Osteoblast (primary cell): ENCODE data around the gene C9orf152. TPM values are rescaled to one million over a fixed set of nuclear protein-coding genes. Genes with fewer than 3 reads are reported as not detected.

Experiments used
- DNase-seq: peaks from one replicate; pipeline ENCODE4 v3.0.0; 2011; ENCODE audit warnings: low spot score, mixed read lengths; ENCODE audit not compliant: insufficient read length; ENCODE audit errors: missing footprints
- H2AFZ ChIP-seq: 2 replicates; pipeline ENCODE4 v1.6.0; 2011; ENCODE audit warnings: mild to moderate bottlenecking, low read length
- H3K27ac ChIP-seq: 2 replicates; pipeline ENCODE4 v1.5.1; 2011; ENCODE audit warnings: mild to moderate bottlenecking, low read depth, low read length, moderate library complexity
- H3K27me3 ChIP-seq: 2 replicates; pipeline ENCODE4 v1.6.0; 2012; ENCODE audit warnings: mild to moderate bottlenecking, control low read depth, inconsistent platforms, low read length, moderate library complexity; ENCODE audit not compliant: insufficient read depth
- H3K36me3 ChIP-seq: 2 replicates; pipeline ENCODE4 v1.5.1; 2011; ENCODE audit warnings: mild to moderate bottlenecking, low read length, control low read depth, moderate library complexity; ENCODE audit not compliant: insufficient read depth
- H3K4me1 ChIP-seq: 2 replicates; pipeline ENCODE4 v1.5.1; 2011; ENCODE audit warnings: mild to moderate bottlenecking, low read length, control low read depth, moderate library complexity; ENCODE audit not compliant: insufficient read depth
- H3K4me2 ChIP-seq: 2 replicates; pipeline ENCODE4 v1.6.0; 2011; ENCODE audit warnings: mild to moderate bottlenecking, low read length; ENCODE audit not compliant: insufficient read depth
- H3K4me3 ChIP-seq: fragments of 200-600 bp; sonication (generic); 3 replicates; pipeline ENCODE4 v1.5.1; 2012; ENCODE audit warnings: mild to moderate bottlenecking, low read length, inconsistent platforms; ENCODE audit not compliant: insufficient read depth
- H3K79me2 ChIP-seq: 2 replicates; pipeline ENCODE4 v1.6.0; 2012; ENCODE audit warnings: mild to moderate bottlenecking, low read length, control low read depth, inconsistent platforms; ENCODE audit not compliant: insufficient read depth
- H3K9me3 ChIP-seq: 2 replicates; pipeline ENCODE4 v1.5.1; 2011; ENCODE audit warnings: low read depth, low read length, control low read depth
- H4K20me1 ChIP-seq: 2 replicates; pipeline ENCODE4 v1.6.0; 2012; ENCODE audit warnings: mild to moderate bottlenecking, low read length, control low read depth; ENCODE audit not compliant: insufficient read depth
- CTCF ChIP-seq: IDR thresholded peaks from 2 replicates; pipeline ENCODE4 v1.5.1; 2011; ENCODE audit warnings: mild to moderate bottlenecking, low read depth, low read length, moderate library complexity; ENCODE audit errors: extremely low read depth
- total RNA-seq: library from RNA; depleted of rRNA; stranded (reverse); fragments of >200 nt; gene quantifications from 2 replicates; pipeline ENCODE4 v1.2.3, GENCODE V29; 2012

C9orf152 gene
- total RNA-seq, 1 donor: not detected

GRCh38 chr9:110251212-110251611 is 43.3 kb upstream of the C9orf152 start:
- H3K4me2 ChIP-seq: no peak overlapping the region
- peaks cover 93% of the 10 kb centered on the region for H3K79me2 ChIP-seq
- DNase-seq: no peak
- no peak overlapping the region for H2AFZ ChIP-seq
- no peak overlapping the region for H3K4me3 ChIP-seq
- no peak for TF ChIP-seq CTCF
- peaks cover 69% of the 10 kb centered on the region for H4K20me1 ChIP-seq
- no peaks in the 10 kb centered on the region for H3K27me3 ChIP-seq
- H3K4me1 ChIP-seq: peaks cover 25% of the 10 kb centered on the region
- no peaks in the 10 kb centered on the region for H3K9me3 ChIP-seq
- peaks cover 46% of the 10 kb centered on the region for H3K36me3 ChIP-seq
- no peak overlapping the region for H3K27ac ChIP-seq

GRCh38 chr9:110249603-110250002 is 41.6 kb upstream of the C9orf152 start:
- no peaks in the 10 kb centered on the region for H3K9me3 ChIP-seq
- TF ChIP-seq CTCF: no peak
- peaks cover 20% of the 10 kb centered on the region for H3K4me1 ChIP-seq
- H3K79me2 ChIP-seq: peaks cover 80% of the 10 kb centered on the region
- peaks cover 57% of the 10 kb centered on the region for H3K36me3 ChIP-seq
- DNase-seq: peak; percentile 55
- H3K27me3 ChIP-seq: no peaks in the 10 kb centered on the region
- H4K20me1 ChIP-seq: peaks cover 67% of the 10 kb centered on the region
- no peak overlapping the region for H3K27ac ChIP-seq
- H3K4me3 ChIP-seq: no peak overlapping the region
- H3K4me2 ChIP-seq: no peak overlapping the region
- H2AFZ ChIP-seq: no peak overlapping the region

- Histone ChIP-seq H3K4me3 (no peak overlapping the region), H3K27me3 (no peaks in the 10 kb centered on the region), H3K79me2 (peaks cover 68% of the 10 kb centered on the region), H3K27ac (no peak overlapping the region), H3K4me1 (peaks cover 8% of the 10 kb centered on the region), H2AFZ (no peak overlapping the region), H3K36me3 (peaks cover 68% of the 10 kb centered on the region), H4K20me1 (peaks cover 58% of the 10 kb centered on the region), H3K9me3 (no peaks in the 10 kb centered on the region), H3K4me2 (no peak overlapping the region)
- no peak for TF ChIP-seq CTCF
- DNase-seq: no peak
Observed at GRCh38 chr9:110248361-110248760, 40.4 kb upstream of the C9orf152 start.

GRCh38 chr9:110246214-110246613 is 38.3 kb upstream of the C9orf152 start:
- Histone ChIP-seq H4K20me1 (peaks cover 42% of the 10 kb centered on the region), H3K4me3 (no peak overlapping the region), H2AFZ (no peak overlapping the region), H3K4me2 (no peak overlapping the region), H3K27ac (no peak overlapping the region), H3K36me3 (peaks cover 86% of the 10 kb centered on the region), H3K79me2 (peaks cover 46% of the 10 kb centered on the region), H3K9me3 (no peaks in the 10 kb centered on the region), H3K27me3 (no peaks in the 10 kb centered on the region), H3K4me1 (no peaks in the 10 kb centered on the region)
- no peak for TF ChIP-seq CTCF
- no peak for DNase-seq
